ENCODE measurements around the gene ENPP3.

GRCh38 chr6:131651782-131652181 is 14.7 kb downstream of the ENPP3 start:
- TF ChIP-seq CTCF (IDR thresholded peaks at IDR 0.05 in 8 of 11, conservative IDR thresholded peaks at IDR 0.05 in 3 of 11) (no peak), POLR2A (IDR thresholded peaks at IDR 0.05) (no peak)
